H1 (cell line): ENCODE data around the gene STX10. TPM values are rescaled to one million over a fixed set of nuclear protein-coding genes. Genes with fewer than 3 reads are reported as not detected.

Experiments
- RAD21 ChIP-seq, 2 experiments: IDR thresholded peaks in 1 of 2; conservative IDR thresholded peaks in 1 of 2; 2 replicates each; pipeline ENCODE4 v1.6.1; 2011; ENCODE audit warnings: low read depth in 2 of 2, low read length in 2 of 2, improper control_type of control experiment in 1 of 2, inconsistent platforms in 1 of 2, mild to moderate bottlenecking in 1 of 2, moderate library complexity in 1 of 2
- SAP30 ChIP-seq: fragments of 300-600 bp; sonication (generic); IDR thresholded peaks from 2 replicates; pipeline ENCODE4 v1.7.1; 2012; ENCODE audit warnings: low read length, moderate library complexity, mild to moderate bottlenecking, inconsistent platforms; ENCODE audit not compliant: insufficient read depth, insufficient replicate concordance
- TBP ChIP-seq: IDR thresholded peaks from 2 replicates; pipeline ENCODE4 v1.6.1; 2011; ENCODE audit warnings: low read depth, low read length, improper control_type of control experiment
- polyA plus RNA-seq, 7 experiments: library from polyadenylated mRNA; depleted of rRNA in 3 of 7; stranded (reverse) in 5 of 7; unstranded in 2 of 7; fragments of >200 nt in 5 of 7; fragments of 200-250 nt in 2 of 7; gene quantifications; 1 replicate in 5 of 7; 2 replicates in 1 of 7; 4 replicates in 1 of 7; pipeline versions ENCODE4 v1.2.1 to v1.2.3, GENCODE V29; 2011 to 2013; ENCODE audit warnings: missing spikeins in 2 of 7, mixed read lengths in 2 of 7
- total RNA-seq: library from RNA; stranded (reverse); fragmentation: NEBNext Ultra II Directional; extraction: Animal tissue kit (Norgen Biotek cat#: 25700); gene quantifications from 2 replicates; pipeline ENCODE4 v1.2.1, GENCODE V29; 2021

Gene STX10
- total and polyA plus RNA-seq, 2 of the 8 experiments (the other 6 are each of a cell fraction or from before 2014, with no cell fraction given): 53.0 to 80.1 TPM

DNA sequence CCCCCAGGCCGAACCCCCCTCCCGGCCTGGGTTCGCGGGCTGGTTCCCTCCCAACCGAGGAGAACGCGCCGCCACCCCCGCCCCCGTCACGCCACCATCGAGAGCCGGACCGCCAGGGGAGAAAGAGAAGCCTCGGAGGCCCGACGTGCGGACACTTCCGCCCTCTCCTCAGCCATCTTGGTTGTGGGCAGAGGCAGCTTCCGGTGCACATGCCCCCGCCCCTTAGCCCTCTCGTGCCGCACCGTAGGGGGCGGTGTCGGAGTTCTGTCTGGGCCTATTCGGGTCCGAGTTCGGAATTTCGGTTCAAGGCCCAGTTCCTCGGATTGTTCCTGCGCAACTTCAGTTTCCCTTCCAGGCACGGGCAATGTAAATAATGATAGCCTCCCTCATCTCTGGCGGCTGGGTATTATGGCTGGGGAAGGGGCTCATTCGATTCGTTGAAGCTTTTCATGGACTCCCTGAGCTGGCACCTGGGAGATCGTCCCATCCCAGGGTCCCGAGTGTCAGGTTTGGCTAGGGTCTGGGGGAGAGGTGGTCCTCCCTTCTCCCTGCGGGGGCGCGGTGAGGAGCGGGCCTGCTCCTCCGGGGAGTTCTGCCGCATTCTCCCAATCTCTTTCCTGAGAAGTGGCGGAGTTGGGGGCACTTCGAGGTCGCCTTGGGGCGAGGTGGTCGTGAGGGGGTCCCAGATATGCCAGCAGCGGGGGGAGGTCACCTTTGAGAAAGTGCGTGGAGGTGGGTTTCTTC, at the start of gene STX10, which contains the start of gene IER2 (continued):
- peak; percentile 70; the same call in 1 of the 2 replicates for TF ChIP-seq TBP
- TF ChIP-seq RAD21 (IDR thresholded peaks at IDR 0.05 in 1 of 2, conservative IDR thresholded peaks at IDR 0.05 in 1 of 2; ENCODE audit: low read depth in 2 of 2, low read length in 2 of 2): peak; percentile 12 to 18; a peak in 2 of 4 replicates
- TF ChIP-seq SAP30: peak; percentile 50
